ENCODE data around the gene PNMT.
A peak's percentile ranks its signal among the peaks of the same experiment; 100 is the strongest.

Gene PNMT, protein sequence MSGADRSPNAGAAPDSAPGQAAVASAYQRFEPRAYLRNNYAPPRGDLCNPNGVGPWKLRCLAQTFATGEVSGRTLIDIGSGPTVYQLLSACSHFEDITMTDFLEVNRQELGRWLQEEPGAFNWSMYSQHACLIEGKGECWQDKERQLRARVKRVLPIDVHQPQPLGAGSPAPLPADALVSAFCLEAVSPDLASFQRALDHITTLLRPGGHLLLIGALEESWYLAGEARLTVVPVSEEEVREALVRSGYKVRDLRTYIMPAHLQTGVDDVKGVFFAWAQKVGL

DNA sequence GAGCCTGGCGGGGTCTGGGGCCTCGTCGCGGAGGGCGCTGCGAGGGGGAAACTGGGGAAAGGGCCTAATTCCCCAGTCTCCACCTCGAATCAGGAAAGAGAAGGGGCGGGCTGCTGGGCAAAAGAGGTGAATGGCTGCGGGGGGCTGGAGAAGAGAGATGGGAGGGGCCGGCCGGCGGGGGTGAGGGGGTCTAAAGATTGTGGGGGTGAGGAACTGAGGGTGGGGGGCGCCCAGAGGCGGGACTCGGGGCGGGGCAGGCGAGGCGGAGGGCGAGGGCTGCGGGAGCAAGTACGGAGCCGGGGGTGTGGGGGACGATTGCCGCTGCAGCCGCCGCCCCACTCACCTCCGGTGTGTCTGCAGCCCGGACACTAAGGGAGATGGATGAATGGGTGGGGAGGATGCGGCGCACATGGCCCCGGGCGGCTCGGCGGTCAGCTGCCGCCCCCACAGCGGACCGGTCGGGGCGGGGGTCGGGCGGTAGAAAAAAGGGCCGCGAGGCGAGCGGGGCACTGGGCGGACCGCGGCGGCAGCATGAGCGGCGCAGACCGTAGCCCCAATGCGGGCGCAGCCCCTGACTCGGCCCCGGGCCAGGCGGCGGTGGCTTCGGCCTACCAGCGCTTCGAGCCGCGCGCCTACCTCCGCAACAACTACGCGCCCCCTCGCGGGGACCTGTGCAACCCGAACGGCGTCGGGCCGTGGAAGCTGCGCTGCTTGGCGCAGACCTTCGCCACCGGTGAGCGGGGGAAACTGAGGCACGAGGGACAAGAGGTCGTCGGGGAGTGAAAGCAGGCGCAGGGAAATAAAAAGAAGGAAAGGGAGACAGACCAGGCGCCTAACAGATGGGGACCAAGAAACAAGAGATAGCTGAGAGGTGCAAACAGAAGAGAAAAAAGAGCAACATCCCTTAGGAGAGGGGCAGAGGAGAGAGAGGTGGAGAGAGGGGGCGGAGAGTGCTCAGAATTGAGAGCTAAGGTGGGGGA, at the start of gene PNMT:
Gene PNMT, plus strand, starts transcription at position 509 of the 980 bp plus-strand sequence. Its CDS starts 23 bp downstream, at position 532.
- H3K4me3 ChIP-seq (ENCODE audit: low read length), result peak within 1 kb of the TSS; percentile 40
- H3K9ac ChIP-seq (ENCODE audit: low read length), result no peak within 1 kb of the TSS
- no peak within 1 kb of the TSS for H3K27ac ChIP-seq (ENCODE audit: low read depth, low read length)

DNA sequence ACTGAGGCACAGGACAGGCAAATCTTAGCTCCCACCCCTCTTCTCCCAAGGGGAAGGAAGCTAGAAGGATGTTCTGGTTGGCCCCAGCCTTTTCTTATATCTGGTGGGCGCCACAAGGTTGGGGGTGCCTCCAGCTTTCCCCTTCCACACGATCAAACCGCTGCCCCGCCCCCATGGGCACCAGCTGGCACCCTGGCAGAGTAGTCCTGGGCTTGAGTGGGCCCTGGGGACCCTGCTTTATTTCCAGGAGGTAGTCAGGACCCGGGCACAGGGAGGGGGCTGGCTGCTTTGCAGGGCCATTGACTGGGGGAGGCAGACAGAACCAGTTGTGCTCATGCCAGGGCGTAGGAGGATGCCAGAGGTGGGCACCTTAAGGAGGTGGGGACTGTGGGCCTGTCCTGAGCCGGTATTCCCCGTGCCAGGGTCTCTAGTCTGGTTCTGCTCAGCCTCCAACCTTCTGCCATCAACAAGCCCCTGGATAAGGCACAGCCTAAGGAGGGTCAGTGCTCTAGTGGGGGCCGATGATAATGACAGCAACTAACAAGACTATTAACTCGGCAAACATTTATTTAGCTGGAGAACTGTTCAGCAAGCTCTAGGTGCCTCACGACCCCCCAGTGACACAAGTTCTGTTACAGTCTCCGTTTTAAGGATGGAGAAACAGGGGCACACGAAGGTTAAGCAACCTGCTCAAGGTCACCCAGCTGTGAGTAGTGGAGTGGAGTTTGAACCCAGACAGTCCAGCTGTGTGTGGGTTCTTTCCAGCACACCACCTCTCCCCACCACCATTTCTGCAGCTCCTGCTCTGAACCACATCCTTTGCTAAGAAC, 49.1 kb upstream of the PNMT start:
- Histone ChIP-seq H3K27ac (ENCODE audit: low read depth, low read length) (no peak overlapping the region), H3K27me3 (ENCODE audit: control insufficient read depth, insufficient read depth, low read length) (peaks cover 7% of the 10 kb centered on the region), H3K4me3 (ENCODE audit: low read length) (peak overlapping the region; percentile 66), H3K4me1 (ENCODE audit: control insufficient read depth, insufficient read depth, low read length) (peaks cover 3% of the 10 kb centered on the region), H3K9ac (ENCODE audit: low read length) (no peak overlapping the region), H3K36me3 (ENCODE audit: control insufficient read depth, insufficient read depth, low read length) (no peaks in the 10 kb centered on the region)

More for the DNA sequence above, at the start of gene PNMT:
- no peaks in the 10 kb centered on the region for H3K4me1 ChIP-seq (ENCODE audit: control insufficient read depth, insufficient read depth, low read length)
- peaks cover 29% of the 10 kb centered on the region for H3K27me3 ChIP-seq (ENCODE audit: control insufficient read depth, insufficient read depth, low read length)
- no peaks in the 10 kb centered on the region for H3K36me3 ChIP-seq (ENCODE audit: control insufficient read depth, insufficient read depth, low read length)

DNA sequence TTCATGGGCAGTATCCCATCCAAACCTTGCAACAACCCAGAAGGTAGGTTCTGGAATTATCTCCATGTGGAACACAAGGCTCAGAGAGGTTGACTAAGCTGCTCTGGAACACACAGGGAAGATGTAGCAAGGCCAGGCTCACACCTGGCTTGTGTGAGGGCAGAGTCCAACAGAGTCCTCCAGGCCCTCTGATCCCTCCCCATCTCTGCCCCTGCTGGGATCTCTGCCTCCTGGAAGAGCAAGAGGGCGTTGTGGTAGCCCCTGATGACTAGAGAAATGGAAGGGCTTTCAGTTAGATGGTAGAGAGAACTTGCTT, 48.5 kb upstream of the PNMT start:
- Histone ChIP-seq H3K4me1 (ENCODE audit: control insufficient read depth, insufficient read depth, low read length) (peaks cover 3% of the 10 kb centered on the region), H3K27me3 (ENCODE audit: control insufficient read depth, insufficient read depth, low read length) (peaks cover 9% of the 10 kb centered on the region), H3K36me3 (ENCODE audit: control insufficient read depth, insufficient read depth, low read length) (no peaks in the 10 kb centered on the region), H3K9ac (ENCODE audit: low read length) (no peak overlapping the region), H3K4me3 (ENCODE audit: low read length) (no peak overlapping the region), H3K27ac (ENCODE audit: low read depth, low read length) (no peak overlapping the region)

DNA sequence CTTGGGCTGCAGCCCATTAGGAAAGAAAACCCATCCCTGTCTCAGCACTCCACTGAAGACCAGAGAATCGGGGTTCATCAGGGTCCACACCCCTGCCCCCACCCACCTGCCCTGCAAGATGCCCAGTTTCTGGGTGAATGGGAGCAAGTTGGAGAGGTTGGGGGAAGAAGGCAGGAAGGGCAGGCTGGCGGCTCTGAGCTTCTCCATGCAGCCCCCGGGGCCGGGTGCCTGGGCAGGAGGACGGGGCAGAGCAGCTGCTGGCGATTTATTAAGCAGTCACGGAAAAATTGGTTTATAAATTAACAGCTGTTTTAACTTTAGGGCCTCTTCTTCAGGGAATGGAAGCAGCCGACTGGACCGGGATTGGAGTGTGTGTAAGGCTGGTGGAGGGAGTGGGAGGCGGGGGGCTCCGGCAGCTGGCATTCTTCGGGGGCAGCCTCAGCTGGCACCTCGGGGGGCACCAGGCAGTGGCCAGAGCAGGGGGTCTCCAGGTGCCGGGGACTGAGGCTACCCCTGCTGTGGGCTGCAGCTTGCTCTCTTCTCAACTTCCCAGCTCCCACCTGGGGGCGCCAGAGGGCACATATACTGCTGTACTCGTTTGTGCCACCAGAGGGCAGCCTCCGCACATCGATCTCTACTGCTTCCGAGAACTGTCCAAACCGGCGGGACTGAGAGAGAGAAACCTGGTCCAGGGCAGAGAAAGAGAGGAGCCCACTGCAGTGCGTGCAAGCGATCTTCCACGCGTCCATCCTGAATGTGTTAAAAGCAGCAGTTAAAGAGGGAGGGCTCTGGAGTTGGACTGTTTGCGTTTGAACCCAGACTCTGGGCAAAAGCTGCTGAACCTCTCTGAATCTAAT, 46.5 kb upstream of the PNMT start:
- Histone ChIP-seq H3K36me3 (ENCODE audit: control insufficient read depth, insufficient read depth, low read length) (no peaks in the 10 kb centered on the region), H3K4me3 (ENCODE audit: low read length) (no peak overlapping the region), H3K27me3 (ENCODE audit: control insufficient read depth, insufficient read depth, low read length) (peaks cover 21% of the 10 kb centered on the region), H3K9ac (ENCODE audit: low read length) (no peak overlapping the region), H3K27ac (ENCODE audit: low read depth, low read length) (no peak overlapping the region), H3K4me1 (ENCODE audit: control insufficient read depth, insufficient read depth, low read length) (peaks cover 3% of the 10 kb centered on the region)

DNA sequence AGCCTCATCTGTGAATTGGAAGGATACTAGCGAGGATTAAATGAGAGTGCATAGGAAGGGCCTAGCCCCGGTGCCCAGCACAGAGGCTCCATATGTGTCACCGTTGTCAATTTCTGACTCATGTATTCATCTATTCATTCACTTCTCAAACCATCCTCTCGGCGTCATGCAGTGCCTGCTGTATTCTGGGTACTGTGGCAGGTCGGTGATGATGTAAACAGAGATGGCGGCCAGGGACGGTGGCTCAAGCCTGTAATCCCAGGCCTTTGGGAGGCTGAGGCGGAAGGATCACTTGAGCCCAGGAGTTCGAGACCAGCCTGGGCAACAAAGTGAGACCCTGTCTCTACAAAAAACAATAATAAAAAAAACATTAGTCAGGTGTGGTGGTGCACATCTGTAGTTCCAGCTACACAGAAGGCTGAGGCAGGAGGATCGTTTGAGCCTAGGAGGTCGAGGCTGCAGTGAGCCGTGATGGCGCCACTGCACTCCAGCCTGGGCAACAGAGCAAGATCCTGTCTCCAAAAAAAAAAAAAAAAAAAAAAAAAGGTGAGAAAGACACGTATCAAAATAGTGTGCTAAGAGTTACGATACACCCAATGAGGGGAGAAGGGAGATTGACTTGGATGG, 45.8 kb upstream of the PNMT start:
- Histone ChIP-seq H3K4me1 (ENCODE audit: control insufficient read depth, insufficient read depth, low read length) (peaks cover 3% of the 10 kb centered on the region), H3K27ac (ENCODE audit: low read depth, low read length) (no peak overlapping the region), H3K9ac (ENCODE audit: low read length) (no peak overlapping the region), H3K4me3 (ENCODE audit: low read length) (no peak overlapping the region), H3K36me3 (ENCODE audit: control insufficient read depth, insufficient read depth, low read length) (no peaks in the 10 kb centered on the region), H3K27me3 (ENCODE audit: control insufficient read depth, insufficient read depth, low read length) (peaks cover 23% of the 10 kb centered on the region)

DNA sequence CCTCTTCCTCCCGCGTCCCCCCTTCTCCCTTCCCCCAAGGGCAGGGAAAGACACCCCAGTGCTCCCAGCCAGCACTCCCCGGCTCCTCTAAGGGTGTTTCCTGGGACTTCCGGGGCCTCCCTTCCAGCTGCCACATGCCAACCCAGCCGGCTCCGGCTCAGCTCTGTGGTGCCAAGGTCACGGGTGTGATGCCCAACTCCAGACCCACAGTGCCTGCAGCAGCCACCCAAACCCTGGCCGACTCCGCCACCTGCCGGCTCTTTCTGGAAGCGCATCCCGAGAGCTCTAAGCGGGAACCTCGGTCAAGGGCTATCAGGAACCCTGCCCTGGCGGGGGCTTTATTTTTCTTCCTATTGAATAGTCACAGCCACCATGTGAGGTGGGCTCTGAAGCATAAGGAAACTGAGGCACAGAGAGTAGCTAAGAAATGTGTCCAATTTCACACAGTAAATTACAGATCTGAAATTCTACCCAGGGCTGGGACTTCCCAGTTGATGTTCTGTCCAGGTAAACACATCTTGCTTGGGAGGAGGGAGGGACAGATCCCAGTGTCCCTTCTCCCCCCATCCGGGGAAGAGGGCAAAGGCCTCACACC, 44.8 kb upstream of the PNMT start:
- Histone ChIP-seq H3K27ac (ENCODE audit: low read depth, low read length) (no peak overlapping the region), H3K27me3 (ENCODE audit: control insufficient read depth, insufficient read depth, low read length) (peaks cover 28% of the 10 kb centered on the region), H3K4me3 (ENCODE audit: low read length) (no peak overlapping the region), H3K4me1 (ENCODE audit: control insufficient read depth, insufficient read depth, low read length) (peaks cover 3% of the 10 kb centered on the region), H3K36me3 (ENCODE audit: control insufficient read depth, insufficient read depth, low read length) (no peaks in the 10 kb centered on the region), H3K9ac (ENCODE audit: low read length) (peak overlapping the region; percentile 19)

DNA sequence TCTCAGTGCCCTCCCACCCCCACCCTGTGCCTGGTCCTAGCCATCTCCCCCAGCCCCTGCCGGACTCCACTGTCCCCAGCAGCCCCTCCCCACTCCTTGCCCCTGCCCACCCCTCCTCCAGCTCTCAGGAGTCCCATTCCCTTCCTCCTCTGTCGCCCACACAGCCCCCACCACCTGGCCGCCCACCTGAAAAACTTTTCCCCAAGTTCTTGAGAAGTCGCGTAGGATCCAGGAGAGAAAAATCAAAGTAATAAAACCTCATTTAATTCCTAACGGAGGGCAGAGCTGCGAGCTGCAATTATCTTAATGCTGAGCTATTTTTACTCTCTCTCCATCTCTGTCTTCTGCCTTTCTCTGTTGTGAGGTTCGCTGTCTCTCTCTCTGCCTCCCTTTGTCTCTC, 43.9 kb upstream of the PNMT start:
- H3K27me3 ChIP-seq (ENCODE audit: control insufficient read depth, insufficient read depth, low read length), result peaks cover 28% of the 10 kb centered on the region
- no peak overlapping the region for H3K4me3 ChIP-seq (ENCODE audit: low read length)
- peaks cover 3% of the 10 kb centered on the region for H3K4me1 ChIP-seq (ENCODE audit: control insufficient read depth, insufficient read depth, low read length)
- no peak overlapping the region for H3K9ac ChIP-seq (ENCODE audit: low read length)
- no peak overlapping the region for H3K27ac ChIP-seq (ENCODE audit: low read depth, low read length)
- H3K36me3 ChIP-seq (ENCODE audit: control insufficient read depth, insufficient read depth, low read length), result no peaks in the 10 kb centered on the region

DNA sequence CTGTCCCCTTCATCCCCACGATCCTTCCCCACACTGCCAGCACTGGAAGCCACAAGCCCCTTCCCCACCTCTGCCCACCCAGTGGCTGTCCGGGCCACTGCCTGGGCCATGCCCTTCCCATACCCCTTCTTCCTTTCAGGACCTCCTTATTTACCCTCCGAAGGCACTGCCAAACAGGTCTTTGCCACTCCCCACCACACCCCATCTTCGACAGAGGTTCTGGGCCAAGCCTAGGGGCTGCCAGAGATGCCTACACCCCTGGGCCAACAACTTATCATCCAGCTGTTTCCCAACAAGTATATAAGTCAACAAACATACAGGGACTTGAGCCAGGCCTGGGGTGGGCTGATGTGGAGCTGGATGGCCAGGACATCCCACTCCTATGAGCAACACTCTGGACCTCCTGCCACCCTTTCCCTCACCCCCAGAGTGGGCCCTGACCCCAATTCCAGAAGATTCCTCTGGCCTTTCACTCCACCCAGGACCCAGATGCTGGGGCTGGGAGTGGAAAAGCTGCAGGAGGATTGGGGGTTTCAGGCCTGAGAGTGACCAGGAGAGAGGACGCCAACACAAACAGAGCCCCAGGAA, 43.0 kb upstream of the PNMT start:
- Histone ChIP-seq H3K27ac (ENCODE audit: low read depth, low read length) (no peak overlapping the region), H3K4me1 (ENCODE audit: control insufficient read depth, insufficient read depth, low read length) (peaks cover 3% of the 10 kb centered on the region), H3K36me3 (ENCODE audit: control insufficient read depth, insufficient read depth, low read length) (no peaks in the 10 kb centered on the region), H3K27me3 (ENCODE audit: control insufficient read depth, insufficient read depth, low read length) (peaks cover 31% of the 10 kb centered on the region), H3K9ac (ENCODE audit: low read length) (peak overlapping the region; percentile 12), H3K4me3 (ENCODE audit: low read length) (no peak overlapping the region)

DNA sequence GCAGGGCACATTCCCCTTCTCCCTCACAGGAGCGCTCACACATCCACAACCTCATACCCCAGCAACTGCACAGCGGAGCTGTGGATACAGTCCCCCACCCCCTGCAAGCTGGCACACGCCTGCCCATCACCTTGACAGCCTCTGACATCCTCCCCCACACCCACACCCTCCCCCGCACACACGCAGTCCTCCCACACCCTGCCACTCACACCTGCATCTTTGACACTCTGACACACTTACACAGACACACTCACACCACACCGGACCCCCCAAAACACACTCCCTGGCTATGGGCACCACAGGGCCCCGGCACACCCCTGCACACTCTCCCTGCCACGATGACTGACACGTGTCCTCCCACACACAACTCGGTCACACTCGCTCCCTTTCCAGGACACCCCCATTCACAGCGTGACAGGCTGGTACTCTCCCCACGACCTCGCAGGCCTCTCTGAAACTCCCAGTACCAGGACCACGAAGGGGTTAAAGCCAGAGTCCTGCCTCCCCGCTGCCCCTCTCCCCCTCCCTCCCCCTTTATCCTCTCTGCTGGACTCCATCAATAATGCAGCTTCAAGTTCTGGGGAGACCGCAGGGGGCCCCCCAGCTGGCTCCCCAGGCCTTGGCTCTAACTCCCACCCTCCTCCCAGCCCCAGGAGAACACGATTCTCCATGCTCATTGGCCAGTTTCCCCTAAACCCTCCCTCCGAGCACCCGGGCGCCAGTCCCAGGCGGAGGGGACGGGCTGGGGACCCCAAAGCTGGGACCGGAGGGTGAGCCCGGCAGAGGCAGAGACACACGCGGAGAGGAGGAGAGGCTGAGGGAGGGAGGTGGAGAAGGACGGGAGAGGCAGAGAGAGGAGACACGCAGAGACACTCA, 41.8 kb upstream of the PNMT start, which contains the start of gene PPP1R1B:
Gene PPP1R1B, plus strand, starts transcription at position 782 of the 876 bp plus-strand sequence. CDS start 441 bp downstream, outside the sequence.
- H3K4me3 ChIP-seq (ENCODE audit: low read length), result peak within 1 kb of the TSS; percentile 41
- peak within 1 kb of the TSS; percentile 24 for H3K27ac ChIP-seq (ENCODE audit: low read depth, low read length)
- no peaks in the 10 kb centered on the region for H3K36me3 ChIP-seq (ENCODE audit: control insufficient read depth, insufficient read depth, low read length)
- peaks cover 3% of the 10 kb centered on the region for H3K4me1 ChIP-seq (ENCODE audit: control insufficient read depth, insufficient read depth, low read length)
- H3K27me3 ChIP-seq (ENCODE audit: control insufficient read depth, insufficient read depth, low read length), result peaks cover 32% of the 10 kb centered on the region
- peak within 1 kb of the TSS; percentile 38 for H3K9ac ChIP-seq (ENCODE audit: low read length)

DNA sequence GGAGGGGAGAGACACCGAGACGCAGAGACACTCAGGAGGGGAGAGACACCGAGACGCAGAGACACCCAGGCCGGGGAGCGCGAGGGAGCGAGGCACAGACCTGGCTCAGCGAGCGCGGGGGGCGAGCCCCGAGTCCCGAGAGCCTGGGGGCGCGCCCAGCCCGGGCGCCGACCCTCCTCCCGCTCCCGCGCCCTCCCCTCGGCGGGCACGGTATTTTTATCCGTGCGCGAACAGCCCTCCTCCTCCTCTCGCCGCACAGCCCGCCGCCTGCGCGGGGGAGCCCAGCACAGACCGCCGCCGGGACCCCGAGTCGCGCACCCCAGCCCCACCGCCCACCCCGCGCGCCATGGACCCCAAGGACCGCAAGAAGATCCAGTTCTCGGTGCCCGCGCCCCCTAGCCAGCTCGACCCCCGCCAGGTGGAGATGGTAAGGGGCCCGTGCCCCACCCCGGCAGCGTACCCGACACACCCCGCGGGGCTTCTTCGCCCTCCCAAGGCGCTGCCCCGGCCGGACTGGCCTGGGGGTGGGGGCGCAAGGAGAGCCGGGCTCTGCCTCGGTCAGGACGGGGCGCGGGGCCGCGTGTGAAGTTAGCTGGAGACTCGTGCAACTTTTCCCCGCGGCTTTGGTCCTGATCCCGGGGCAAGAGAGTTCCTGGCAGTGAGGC, 41.1 kb upstream of the PNMT start:
- peak overlapping the region; percentile 38 for H3K9ac ChIP-seq (ENCODE audit: low read length)
- peaks cover 1% of the 10 kb centered on the region for H3K4me1 ChIP-seq (ENCODE audit: control insufficient read depth, insufficient read depth, low read length)
- peak overlapping the region; percentile 41 for H3K4me3 ChIP-seq (ENCODE audit: low read length)
- no peaks in the 10 kb centered on the region for H3K36me3 ChIP-seq (ENCODE audit: control insufficient read depth, insufficient read depth, low read length)
- H3K27me3 ChIP-seq (ENCODE audit: control insufficient read depth, insufficient read depth, low read length), result peaks cover 32% of the 10 kb centered on the region
- H3K27ac ChIP-seq (ENCODE audit: low read depth, low read length), result no peak overlapping the region
